Loucy (cell line): ENCODE data around the gene COL23A1.

Experiments
- EZH2phosphoT487 ChIP-seq: fragments of 200-600 bp; IDR thresholded peaks from 2 replicates; pipeline ENCODE4 v1.6.1; 2018; ENCODE audit warnings: antibody characterized with exemption, mild to moderate bottlenecking, moderate library complexity, borderline replicate concordance
- TF ChIP-seq, protein P1 (sequence below): fragments of 200-600 bp; sonication (generic); conservative IDR thresholded peaks from 2 replicates; pipeline ENCODE4 v1.5.1; 2014; ENCODE audit warnings: mild to moderate bottlenecking, antibody characterized with exemption, low read length

- TF ChIP-seq, protein P1, sequence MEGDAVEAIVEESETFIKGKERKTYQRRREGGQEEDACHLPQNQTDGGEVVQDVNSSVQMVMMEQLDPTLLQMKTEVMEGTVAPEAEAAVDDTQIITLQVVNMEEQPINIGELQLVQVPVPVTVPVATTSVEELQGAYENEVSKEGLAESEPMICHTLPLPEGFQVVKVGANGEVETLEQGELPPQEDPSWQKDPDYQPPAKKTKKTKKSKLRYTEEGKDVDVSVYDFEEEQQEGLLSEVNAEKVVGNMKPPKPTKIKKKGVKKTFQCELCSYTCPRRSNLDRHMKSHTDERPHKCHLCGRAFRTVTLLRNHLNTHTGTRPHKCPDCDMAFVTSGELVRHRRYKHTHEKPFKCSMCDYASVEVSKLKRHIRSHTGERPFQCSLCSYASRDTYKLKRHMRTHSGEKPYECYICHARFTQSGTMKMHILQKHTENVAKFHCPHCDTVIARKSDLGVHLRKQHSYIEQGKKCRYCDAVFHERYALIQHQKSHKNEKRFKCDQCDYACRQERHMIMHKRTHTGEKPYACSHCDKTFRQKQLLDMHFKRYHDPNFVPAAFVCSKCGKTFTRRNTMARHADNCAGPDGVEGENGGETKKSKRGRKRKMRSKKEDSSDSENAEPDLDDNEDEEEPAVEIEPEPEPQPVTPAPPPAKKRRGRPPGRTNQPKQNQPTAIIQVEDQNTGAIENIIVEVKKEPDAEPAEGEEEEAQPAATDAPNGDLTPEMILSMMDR, result no peak
- no peak for TF ChIP-seq EZH2phosphoT487
These were observed 209.6 kb downstream of the COL23A1 start for GRCh38 chr5:178380541-178381074.
